ENCODE measurements around the gene INTS3.
A peak's percentile ranks its signal among the peaks of the same experiment; 100 is the strongest.

Gene INTS3

GRCh38 chr1:153799016-153799415 is 71.2 kb downstream of the INTS3 start:
- DNase-seq = no peak

GRCh38 chr1:153799566-153800465 is 72.0 kb downstream of the INTS3 start:
- no peak for DNase-seq

- no peak for DNase-seq
These were observed 72.7 kb downstream of the INTS3 start for GRCh38 chr1:153800516-153800915.

- DNase-seq = no peak
These were observed 73.3 kb downstream of the INTS3 start for GRCh38 chr1:153801028-153801625.

- DNase-seq = no peak
These were observed 74.2 kb downstream of the INTS3 start for GRCh38 chr1:153801786-153802697.

- DNase-seq = no peak
These were observed 75.7 kb downstream of the INTS3 start for GRCh38 chr1:153803470-153804056.

- DNase-seq = no peak
These were observed 76.3 kb downstream of the INTS3 start for GRCh38 chr1:153804112-153804511.

GRCh38 chr1:153805042-153805745 is 77.3 kb downstream of the INTS3 start:
- peak; percentile 57 for DNase-seq

GRCh38 chr1:153805886-153806719 is 78.3 kb downstream of the INTS3 start:
- no peak for DNase-seq

- DNase-seq = no peak
These were observed 88.5 kb downstream of the INTS3 start for GRCh38 chr1:153816283-153816889.

GRCh38 chr1:153818876-153819275 is 91.0 kb downstream of the INTS3 start:
- no peak for DNase-seq
